H1 (cell line): Measurements from ENCODE around the gene ZBTB20.

Source experiments
- ATF3 ChIP-seq: IDR thresholded peaks from 2 replicates; pipeline ENCODE4 v1.6.1; 2011; ENCODE audit warnings: low read depth, mild to moderate bottlenecking, low read length; ENCODE audit not compliant: insufficient read depth
- CTCF ChIP-seq, 3 experiments: IDR thresholded peaks; 1 replicate in 2 of 3; 2 replicates in 1 of 3; pipeline versions ENCODE4 v1.5.1 to v1.6.1; 2011; ENCODE audit warnings: low read length in 3 of 3, mild to moderate bottlenecking in 3 of 3, inconsistent platforms in 2 of 3, low read depth in 1 of 3, moderate library complexity in 1 of 3; ENCODE audit not compliant: insufficient read depth in 1 of 3; ENCODE audit errors: control extremely low read depth in 1 of 3
- E2F6 ChIP-seq: IDR thresholded peaks from 2 replicates; pipeline ENCODE4 v1.6.1; 2012; ENCODE audit warnings: inconsistent platforms
- EZH2 ChIP-seq: fragments of 200-600 bp; sonication (generic); IDR thresholded peaks from 2 replicates; pipeline ENCODE4 v1.7.1; 2012; ENCODE audit warnings: low read depth, mild to moderate bottlenecking, moderate library complexity, low read length, inconsistent platforms; ENCODE audit not compliant: severe bottlenecking
- FOSL1 ChIP-seq: IDR thresholded peaks from 2 replicates; pipeline ENCODE4 v1.6.1; 2011; ENCODE audit warnings: mild to moderate bottlenecking, low read depth, low read length, moderate library complexity; ENCODE audit not compliant: insufficient read depth
- JUN ChIP-seq: IDR thresholded peaks from 2 replicates; pipeline ENCODE4 v1.6.1; 2011; ENCODE audit warnings: low read depth, mild to moderate bottlenecking, improper control_type of control experiment, low read length
- MAFK ChIP-seq: IDR thresholded peaks from 2 replicates; pipeline ENCODE4 v1.6.1; 2012; ENCODE audit warnings: low read depth, mild to moderate bottlenecking, improper control_type of control experiment, low read length
- MAX ChIP-seq: IDR thresholded peaks from 2 replicates; pipeline ENCODE4 v1.6.1; 2012; ENCODE audit warnings: inconsistent platforms
- POLR2A ChIP-seq, 2 experiments: IDR thresholded peaks; 1 replicate in 1 of 2; 2 replicates in 1 of 2; pipeline ENCODE4 v1.6.1; 2011; ENCODE audit warnings: low read depth in 2 of 2, low read length in 2 of 2, mild to moderate bottlenecking in 2 of 2; ENCODE audit errors: control extremely low read depth in 1 of 2
- POLR2AphosphoS5 ChIP-seq: IDR thresholded peaks from 2 replicates; pipeline ENCODE4 v1.6.1; 2011; ENCODE audit warnings: low read depth, low read length
- RBBP5 ChIP-seq: IDR thresholded peaks from 2 replicates; pipeline ENCODE4 v1.7.1; 2012; ENCODE audit warnings: low read depth, mild to moderate bottlenecking, inconsistent platforms, low read length, moderate library complexity, borderline replicate concordance
- SIRT6 ChIP-seq: IDR thresholded peaks from one replicate; pipeline ENCODE4 v1.7.1; 2012; ENCODE audit warnings: low read length, inconsistent platforms
- SIX5 ChIP-seq: IDR thresholded peaks from 2 replicates; pipeline ENCODE4 v1.6.1; 2011; ENCODE audit warnings: mild to moderate bottlenecking, low read depth, low read length

GRCh38 chr3:114402838-114403237 is 744.2 kb downstream of the ZBTB20 start:
- TF ChIP-seq MAFK (no peak), EZH2 (no peak), JUN (no peak), CTCF (IDR thresholded peaks at IDR 0.05; ENCODE audit: control extremely low read depth in 1 of 3, insufficient read depth in 1 of 3, low read depth in 1 of 3, low read length in 3 of 3) (no peak), E2F6 (no peak), MAX (no peak), ATF3 (no peak), FOSL1 (no peak), SIRT6 (no peak), RBBP5 (no peak), POLR2AphosphoS5 (no peak), SIX5 (no peak), POLR2A (IDR thresholded peaks at IDR 0.05; ENCODE audit: control extremely low read depth in 1 of 2, low read depth in 2 of 2, low read length in 2 of 2) (no peak)
